Fibroblast of lung (primary cell): Measurements from ENCODE around the gene SLC22A7.

Source experiments
- EZH2 ChIP-seq: IDR thresholded peaks from 2 replicates; pipeline ENCODE4 v1.5.1; 2012; ENCODE audit warnings: low read length, control low read depth, mild to moderate bottlenecking; ENCODE audit errors: missing control alignments
- TF ChIP-seq, protein P1 (sequence below), 2 donors: IDR thresholded peaks in 1 of 2; conservative IDR thresholded peaks in 1 of 2; 1 replicate in 1 of 2; 2 replicates in 1 of 2; pipeline ENCODE4 v1.5.1; 2011 to 2012; ENCODE audit warnings: low read length in 2 of 2, control low read depth in 1 of 2, inconsistent platforms in 1 of 2, low read depth in 1 of 2, mild to moderate bottlenecking in 1 of 2

GRCh38 chr6:43303751-43304331 is 5.8 kb downstream of the SLC22A7 start:
- TF ChIP-seq, protein P1, sequence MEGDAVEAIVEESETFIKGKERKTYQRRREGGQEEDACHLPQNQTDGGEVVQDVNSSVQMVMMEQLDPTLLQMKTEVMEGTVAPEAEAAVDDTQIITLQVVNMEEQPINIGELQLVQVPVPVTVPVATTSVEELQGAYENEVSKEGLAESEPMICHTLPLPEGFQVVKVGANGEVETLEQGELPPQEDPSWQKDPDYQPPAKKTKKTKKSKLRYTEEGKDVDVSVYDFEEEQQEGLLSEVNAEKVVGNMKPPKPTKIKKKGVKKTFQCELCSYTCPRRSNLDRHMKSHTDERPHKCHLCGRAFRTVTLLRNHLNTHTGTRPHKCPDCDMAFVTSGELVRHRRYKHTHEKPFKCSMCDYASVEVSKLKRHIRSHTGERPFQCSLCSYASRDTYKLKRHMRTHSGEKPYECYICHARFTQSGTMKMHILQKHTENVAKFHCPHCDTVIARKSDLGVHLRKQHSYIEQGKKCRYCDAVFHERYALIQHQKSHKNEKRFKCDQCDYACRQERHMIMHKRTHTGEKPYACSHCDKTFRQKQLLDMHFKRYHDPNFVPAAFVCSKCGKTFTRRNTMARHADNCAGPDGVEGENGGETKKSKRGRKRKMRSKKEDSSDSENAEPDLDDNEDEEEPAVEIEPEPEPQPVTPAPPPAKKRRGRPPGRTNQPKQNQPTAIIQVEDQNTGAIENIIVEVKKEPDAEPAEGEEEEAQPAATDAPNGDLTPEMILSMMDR (conservative IDR thresholded peaks at IDR 0.05 in 1 of 2, IDR thresholded peaks at IDR 0.05 in 1 of 2; ENCODE audit: low read depth in 1 of 2, low read length in 2 of 2): no peak
- TF ChIP-seq EZH2: no peak
